MV-4-11 (cell line): ENCODE data around the gene GRAMD2B.

Experiments used
- DNase-seq: peaks from one replicate; lab custom pipeline; 2025; lab: John Stamatoyannopoulos, UW

The GRAMD2B gene

DNA sequence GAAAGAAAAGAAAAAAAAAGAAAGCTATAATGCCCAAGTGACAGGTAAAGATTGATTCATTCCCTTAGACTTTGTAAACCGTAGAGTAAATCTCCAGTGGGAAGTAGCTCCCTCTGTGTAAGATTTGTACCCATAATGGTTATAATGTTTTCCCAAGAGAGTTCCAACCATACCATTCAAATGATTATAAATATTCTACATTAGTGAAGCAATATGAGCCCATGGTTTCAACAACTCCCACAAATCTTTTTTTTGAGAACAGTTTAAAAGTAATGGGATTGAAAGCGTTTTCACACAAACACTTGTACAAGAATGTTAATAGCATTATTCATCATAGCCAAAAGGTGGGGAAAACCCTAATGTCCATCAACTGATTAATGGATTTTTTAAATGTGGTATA lies 58.0 kb downstream of the GRAMD2B start:
- no peak for DNase-seq

- DNase-seq: no peak
Observed at GRCh38 chr5:126482591-126482990, 59.4 kb downstream of the GRAMD2B start.

- DNase-seq: no peak
Observed at GRCh38 chr5:126483156-126483555, 59.9 kb downstream of the GRAMD2B start.

- no peak for DNase-seq
Observed at GRCh38 chr5:126484253-126484652, 61.0 kb downstream of the GRAMD2B start.

- no peak for DNase-seq
Observed at GRCh38 chr5:126486332-126486731, 63.1 kb downstream of the GRAMD2B start.

DNA sequence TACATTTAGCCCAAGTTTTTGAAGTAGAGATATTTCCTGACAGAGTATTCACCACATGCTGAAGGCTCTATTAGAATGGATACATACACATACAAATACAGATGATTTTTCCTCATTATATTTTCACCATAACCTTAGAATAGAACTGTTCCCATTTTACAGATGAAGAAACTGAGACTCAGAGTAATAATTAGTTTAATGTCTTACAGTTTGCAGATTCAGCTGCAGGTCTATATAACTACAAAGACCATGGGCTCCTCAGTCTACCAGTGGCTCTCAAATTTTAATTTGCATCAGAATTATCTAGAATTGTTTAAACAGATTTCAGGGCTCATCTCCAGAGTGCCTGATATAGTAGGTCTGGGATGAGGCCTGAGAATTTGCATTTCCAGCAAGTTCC lies 64.4 kb downstream of the GRAMD2B start:
- no peak for DNase-seq

DNA sequence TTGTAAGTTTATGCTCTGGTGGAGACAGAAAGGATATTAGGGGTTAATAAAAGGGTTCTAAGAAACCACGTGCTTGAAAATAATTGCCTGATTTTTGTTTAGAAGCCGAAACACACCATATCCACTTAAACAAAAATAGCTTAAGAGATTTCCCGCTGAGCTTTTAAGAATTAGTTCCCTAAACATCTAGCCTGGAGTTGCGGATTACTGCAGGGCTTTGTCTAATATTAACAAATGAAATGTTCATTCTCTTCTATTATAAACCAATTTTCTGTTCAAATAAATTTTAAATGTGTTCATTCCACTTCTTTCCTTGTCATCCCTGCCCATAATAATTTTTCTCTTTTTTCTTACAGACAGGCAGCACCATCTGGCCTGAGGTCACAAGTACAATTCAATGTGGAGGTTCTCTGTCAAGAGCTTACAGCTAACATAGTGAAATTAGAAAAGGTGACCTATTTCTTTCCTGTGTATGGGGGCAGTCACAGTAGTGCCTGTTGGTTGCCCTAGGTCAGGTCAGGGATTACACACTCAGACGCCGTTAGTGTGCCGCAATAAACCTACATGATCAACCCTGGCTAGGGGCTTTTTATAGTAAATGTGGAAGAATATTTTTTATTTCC lies 65.3 kb downstream of the GRAMD2B start:
- no peak for DNase-seq

DNA sequence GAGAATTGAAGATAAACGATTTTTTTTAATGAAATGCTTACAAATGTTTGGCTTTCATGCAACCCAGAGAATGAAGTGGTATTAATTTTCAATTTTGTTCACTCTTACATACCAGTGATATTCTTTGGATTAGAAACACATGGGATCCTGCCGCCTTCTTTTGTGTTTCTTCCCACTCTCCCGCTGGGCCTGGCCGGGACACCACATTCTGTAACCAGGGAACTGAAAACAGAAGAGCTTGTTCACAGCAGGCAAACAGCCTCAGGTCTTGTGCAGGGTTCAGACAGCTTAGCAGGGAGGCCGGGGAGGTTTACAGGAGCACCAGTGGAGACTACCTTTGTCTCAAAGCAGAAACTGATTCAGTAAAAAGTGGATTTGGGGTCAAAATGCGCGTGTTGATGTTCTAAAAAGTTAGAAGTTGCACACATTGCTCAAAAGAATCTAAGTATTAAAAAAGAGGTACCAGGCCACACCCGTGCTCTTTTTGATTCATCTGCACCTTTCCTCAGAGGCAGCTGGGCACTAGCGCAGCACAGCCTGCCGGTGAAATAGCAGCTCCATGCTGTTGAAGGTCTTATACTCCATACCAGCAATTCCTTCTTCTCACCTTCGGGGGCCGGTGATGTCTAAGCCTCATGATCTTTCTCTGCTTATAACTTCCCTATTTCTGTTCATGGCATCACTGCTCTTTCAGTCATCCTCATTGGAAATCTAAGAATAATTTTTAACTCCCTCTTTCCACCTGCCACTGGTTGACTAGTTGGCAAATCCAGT lies 67.1 kb downstream of the GRAMD2B start:
- peak; percentile 48 for DNase-seq

GRCh38 chr5:126492939-126493338 lies 69.7 kb downstream of the GRAMD2B start:
- no peak for DNase-seq

DNA sequence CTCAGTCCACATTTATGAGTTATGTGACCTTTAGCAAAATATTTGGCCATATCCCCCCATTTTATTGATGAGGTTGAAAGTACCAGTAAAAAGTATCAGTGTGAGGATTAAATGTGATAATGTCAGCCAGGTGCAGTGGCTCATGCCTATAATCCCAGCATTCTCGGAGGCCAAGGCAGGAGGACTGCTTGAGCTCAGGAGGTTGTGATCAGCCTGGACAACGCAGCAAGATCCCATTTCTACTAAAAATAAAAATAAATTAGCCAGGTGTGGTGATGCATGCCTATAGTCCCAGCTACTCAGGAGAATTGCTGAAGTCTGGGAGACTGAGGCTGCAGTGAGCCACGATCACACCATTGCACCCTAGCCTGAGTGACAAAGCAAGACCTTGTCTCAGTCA lies 71.2 kb downstream of the GRAMD2B start:
- DNase-seq: no peak

GRCh38 chr5:126497506-126497905 lies 74.3 kb downstream of the GRAMD2B start:
- peak; percentile 45 for DNase-seq

DNA sequence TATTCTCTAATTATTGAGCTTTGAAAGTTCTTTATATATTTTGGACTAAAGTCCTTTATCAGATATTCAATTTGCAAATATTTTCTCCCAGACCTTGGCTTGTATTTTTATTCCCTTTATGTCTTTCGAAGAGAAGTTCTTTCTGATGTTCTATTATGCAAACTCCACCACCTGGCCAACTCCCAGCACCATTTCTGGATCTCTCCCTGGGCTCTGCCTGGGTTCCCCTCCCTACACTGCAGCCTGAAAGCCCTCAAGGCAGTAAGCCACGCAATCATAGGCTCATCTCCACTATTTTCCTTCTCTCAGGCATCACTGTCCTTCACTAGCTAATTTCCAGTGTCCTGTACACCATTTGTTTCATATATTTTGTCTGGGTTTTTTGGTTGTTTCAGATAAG lies 76.1 kb downstream of the GRAMD2B start:
- DNase-seq: no peak

DNA sequence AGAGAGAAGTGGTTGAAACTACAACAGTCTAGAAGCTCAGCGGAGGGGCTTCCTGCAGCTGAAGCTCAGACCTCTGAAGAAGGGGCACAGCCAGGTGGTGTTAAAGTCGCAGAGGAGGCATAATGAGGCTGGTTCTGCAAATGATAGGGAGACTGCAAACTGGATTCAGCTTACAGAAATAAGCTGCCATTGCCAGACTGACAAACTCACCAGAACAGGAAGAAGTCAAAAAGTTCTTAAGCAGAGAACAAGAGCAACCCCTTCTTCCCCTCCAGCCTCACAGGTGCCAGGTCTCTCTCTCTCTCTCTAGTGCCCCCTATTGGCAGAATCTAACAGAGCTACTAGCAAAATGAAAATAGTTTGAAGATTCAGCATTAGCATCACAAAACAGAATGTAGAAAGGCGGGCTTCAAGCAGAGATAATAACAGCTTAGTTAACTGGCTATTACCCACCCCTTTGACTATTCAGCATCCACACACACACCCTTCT lies 76.7 kb downstream of the GRAMD2B start:
- DNase-seq: peak; percentile 29

GRCh38 chr5:126501448-126501847 lies 78.2 kb downstream of the GRAMD2B start:
- DNase-seq: no peak

DNA sequence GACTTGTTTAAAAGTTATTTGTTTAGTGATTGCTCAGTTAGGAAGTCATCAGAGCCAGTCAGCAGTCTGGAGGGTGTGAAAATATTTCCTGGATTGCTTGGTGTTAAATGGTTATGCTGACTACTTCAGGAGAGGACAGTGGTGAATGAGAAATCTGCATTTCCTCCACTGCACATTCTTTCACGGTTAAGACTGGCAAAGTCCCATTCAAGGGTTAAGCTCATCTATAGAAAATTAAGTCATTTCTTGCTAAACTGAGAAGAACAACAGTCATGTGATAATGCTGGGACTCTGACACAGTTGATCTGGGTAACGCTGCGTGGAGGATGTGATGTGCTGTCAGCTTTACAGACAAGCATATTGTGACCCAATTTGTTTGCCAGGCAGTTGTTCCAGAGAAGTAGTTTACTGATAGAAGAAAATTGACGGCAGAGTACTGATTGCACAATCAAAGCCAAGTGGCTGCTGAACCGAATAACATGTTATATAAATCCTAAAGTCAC lies 80.4 kb downstream of the GRAMD2B start:
- DNase-seq: no peak

DNA sequence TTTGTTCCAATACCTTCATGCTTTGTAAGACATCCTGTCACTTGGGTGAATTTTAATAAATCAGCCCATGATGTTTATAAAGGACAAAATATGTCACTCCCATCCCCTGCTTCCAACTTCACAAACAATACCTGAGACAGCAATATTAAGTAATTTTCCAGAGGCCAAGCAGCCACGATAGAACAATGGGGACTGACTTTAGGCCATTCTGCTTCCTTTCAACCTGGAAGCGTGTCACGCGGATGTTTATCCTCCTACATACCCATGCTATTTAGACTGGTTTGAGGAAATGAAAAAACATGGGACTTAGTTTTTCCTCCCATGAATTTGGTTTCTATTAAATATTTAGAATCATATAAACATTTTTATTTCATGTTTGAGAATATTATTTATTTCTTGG lies 82.9 kb downstream of the GRAMD2B start:
- no peak for DNase-seq

DNA sequence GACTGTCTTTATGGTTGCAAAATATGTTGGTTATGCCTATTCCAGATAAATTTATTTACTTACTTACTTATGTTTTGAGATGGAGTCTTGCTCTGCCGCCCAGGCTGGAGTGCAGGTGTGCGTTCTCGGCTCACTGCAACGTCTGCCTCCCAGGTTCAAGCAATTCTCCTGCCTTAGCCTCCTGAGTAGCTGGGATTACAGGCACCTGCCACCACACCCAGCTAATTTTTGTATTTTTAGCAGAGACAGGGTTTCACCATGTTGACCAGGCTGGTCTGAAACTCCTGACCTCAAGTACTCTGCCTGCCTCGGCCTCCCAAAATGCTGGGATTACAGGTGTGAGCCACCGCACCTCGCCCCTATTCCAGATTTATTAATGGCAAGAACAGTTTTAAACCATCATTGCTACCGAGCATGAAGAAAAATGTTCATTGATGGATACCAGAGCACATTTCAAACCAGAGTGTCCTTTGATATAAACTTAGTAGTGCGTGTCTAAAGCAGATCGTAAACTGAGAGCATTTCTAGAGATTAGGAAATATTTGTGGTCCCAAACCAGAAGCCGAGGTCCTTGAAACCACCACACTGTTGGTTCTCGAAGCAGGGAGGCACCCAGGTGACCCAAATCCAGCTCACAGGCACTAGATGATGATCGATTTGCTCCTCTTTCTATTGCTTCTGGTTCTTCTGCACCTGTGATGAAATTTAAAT lies 85.2 kb downstream of the GRAMD2B start:
- peak; percentile 76 for DNase-seq

DNA sequence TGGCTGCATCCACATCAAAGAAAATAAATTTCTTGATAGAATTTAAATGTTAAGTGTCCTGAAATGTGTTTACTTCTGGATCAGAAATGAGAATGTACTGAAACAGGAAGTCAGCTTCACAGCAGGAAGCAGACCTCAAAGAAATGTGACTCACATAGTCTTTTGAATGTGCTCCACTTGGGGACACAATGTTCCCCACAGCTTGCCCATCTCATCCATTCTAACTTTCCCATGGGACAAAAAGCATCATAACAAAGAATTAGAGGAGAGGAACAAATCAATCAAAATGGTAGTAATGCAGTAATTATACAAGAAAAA lies 85.7 kb downstream of the GRAMD2B start:
- DNase-seq: peak; percentile 81

DNA sequence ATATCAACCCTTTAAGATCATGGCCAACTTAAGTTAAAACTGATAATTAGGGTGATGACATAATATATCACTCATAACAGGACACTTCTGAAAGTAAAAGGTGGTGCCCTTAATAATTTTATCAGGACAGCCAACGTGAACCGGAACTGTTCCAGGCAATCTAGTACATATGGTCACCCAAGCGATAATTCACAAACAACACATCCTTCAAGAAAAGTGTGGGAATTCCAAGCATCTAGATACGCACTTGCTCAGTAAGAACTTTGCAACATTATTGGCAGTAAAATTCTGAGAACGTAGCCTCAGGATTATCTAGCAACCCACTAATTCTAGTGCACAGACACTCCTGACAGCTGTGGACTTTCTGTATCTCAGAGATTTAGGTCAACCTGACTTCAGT lies 86.1 kb downstream of the GRAMD2B start:
- DNase-seq: no peak

- no peak for DNase-seq
Observed at GRCh38 chr5:126511961-126512360, 88.8 kb downstream of the GRAMD2B start.

- no peak for DNase-seq
Observed at GRCh38 chr5:126512451-126512850, 89.2 kb downstream of the GRAMD2B start.

DNA sequence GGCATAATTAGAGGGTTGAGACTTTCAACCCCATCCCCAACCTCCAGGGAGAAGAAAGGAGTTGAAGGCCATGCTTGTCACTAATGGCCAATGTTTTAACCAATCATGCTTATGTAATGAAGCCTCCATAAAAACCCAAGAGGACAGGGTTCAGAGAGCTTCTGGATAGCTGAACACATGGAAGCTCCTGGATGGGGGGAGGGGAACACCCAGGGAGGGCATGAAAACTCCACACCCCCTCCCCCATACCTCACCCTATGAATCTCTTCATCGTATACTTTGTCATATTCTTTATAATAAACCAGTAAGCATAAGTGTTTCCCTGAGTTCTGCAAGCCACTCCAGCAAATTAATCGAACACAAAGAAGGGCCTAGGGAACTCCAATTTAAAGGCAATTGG lies 90.1 kb downstream of the GRAMD2B start:
- DNase-seq: no peak

DNA sequence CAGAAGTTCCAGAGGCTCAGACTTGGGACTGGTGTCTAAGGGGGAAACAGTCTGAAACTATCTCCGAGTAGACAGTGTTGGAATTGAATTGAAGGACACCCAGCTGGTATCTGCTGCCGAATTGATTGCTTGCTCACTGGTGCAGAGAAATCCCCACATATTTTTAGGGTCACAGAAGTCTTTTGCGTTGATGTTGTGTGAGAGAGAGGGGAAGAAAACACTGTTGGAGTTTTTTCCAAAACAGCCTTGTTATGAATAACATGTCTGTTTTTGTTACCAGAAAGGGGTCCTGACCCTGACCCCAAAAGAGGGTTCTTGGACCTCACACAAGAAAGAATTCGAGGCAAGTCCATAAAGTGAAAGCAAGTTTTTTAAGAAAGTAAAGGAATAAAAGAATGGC lies 90.5 kb downstream of the GRAMD2B start:
- no peak for DNase-seq
